SH-SY5Y (cell line): ENCODE results near the gene BMP10.

Experiments used
- GATA2 ChIP-seq: IDR thresholded peaks from 2 replicates; pipeline ENCODE4 v1.6.1; 2011; ENCODE audit warnings: mild to moderate bottlenecking, low read depth, low read length
- GATA3 ChIP-seq: IDR thresholded peaks from 2 replicates; pipeline ENCODE4 v1.6.1; 2011; ENCODE audit warnings: low read depth, mild to moderate bottlenecking, low read length, moderate library complexity

GRCh38 chr2:68901199-68901514 lies 30.0 kb upstream of the BMP10 start:
- no peak for TF ChIP-seq GATA3
- TF ChIP-seq GATA2: no peak
